HTERT RPE-1 (cell line): Measurements from ENCODE around the gene ACOT6.
"Not testable (repeated sequence)": the region's sequence is repeated elsewhere in the genome, so short reads cannot be mapped to it uniquely, and the experiment has no call there.

ENCODE experiments used
- in situ Hi-C: fragments of 300-500 bp; cut with MboI; formaldehyde crosslinking; loops from 4 replicates; pipeline ENCODE4 v1.14.3; 2020; ENCODE audit warnings: low sequenced_read_pairs

Gene ACOT6

GRCh38 chr14:73644531-73645247, 32.4 kb downstream of the ACOT6 start, which contains the start of gene DNAL1:
TSS of gene DNAL1 (plus strand) at chr14:73644986. CDS start at chr14:73645040, 54 bp downstream.
- in situ Hi-C loops = no loop called here

DNA sequence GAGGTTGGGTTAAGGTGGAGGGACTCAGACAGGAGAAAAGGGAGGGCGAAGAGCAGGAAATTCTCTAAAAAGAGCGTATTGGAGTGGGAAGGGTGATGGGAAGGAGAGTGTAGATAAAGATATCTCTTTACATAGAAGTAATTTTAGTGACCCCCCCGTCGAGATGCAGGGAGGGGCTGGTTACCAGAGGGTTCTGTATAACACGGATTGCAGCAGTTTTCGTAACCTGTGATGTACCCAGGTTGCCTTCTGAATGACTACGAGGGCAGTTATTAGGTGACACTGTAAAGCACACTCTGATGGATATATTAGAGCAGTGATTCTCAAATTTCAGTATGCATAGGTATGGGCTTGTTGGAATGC, 32.9 kb downstream of the ACOT6 start:
- in situ Hi-C loops = no loop called here

DNA sequence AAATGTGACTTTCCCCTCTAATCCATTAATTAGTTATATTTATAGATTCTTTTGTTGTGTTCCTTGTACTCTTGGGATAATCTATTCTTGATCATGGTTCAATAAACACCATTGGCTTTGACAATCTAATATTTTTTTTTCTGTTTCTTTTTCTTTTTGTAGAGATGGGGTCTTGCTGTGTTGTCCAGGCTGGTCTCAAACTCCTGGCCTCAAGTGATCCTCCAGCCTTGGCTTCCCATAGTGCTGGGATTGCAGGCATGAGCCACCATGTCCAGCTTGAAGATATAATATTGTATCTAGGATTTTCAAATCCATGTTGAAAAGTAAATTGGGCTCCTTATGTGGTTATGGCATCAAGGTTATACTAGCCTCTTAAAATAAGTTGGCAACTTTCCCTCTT, 38.7 kb downstream of the ACOT6 start:
- in situ Hi-C loops = no loop called here

- in situ Hi-C loops = no loop called here
These were observed 43.5 kb downstream of the ACOT6 start for GRCh38 chr14:73655851-73656250.

DNA sequence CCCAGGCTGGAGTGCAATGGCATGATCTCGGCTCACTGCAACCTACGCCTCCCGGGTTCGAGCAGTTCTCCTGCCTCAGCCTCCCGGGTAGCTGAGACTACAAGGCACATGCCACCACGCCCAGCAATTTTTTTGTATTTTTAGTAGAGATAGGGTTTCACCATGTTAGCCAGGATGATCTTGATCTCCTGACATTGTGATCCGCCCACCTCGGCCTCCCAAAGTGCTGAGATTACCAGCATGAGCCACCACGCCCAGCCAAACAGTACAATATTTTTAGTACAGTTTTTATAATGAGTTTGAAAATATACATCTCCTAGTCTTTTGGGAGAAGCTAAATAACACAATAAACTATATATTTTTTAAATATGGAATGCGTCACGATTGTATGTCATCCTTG, 46.9 kb downstream of the ACOT6 start:
- in situ Hi-C loops = not testable (repeated sequence)

GRCh38 chr14:73660511-73660910, 48.2 kb downstream of the ACOT6 start:
- in situ Hi-C loops = no loop called here

- in situ Hi-C loops = no loop called here
These were observed 49.6 kb downstream of the ACOT6 start for GRCh38 chr14:73661872-73662271.

- in situ Hi-C loops = no loop called here
These were observed 50.2 kb downstream of the ACOT6 start for GRCh38 chr14:73662487-73662943.

- in situ Hi-C loops = no loop called here
These were observed 51.4 kb downstream of the ACOT6 start for GRCh38 chr14:73663548-73664212.

- in situ Hi-C loops = no loop called here
These were observed 52.8 kb downstream of the ACOT6 start for GRCh38 chr14:73665130-73665529.

- in situ Hi-C loops = no loop called here
These were observed 54.3 kb downstream of the ACOT6 start for GRCh38 chr14:73666583-73666982.

- in situ Hi-C loops = no loop called here
These were observed 55.5 kb downstream of the ACOT6 start for GRCh38 chr14:73667854-73668253.
